H9 (cell line): Measurements from ENCODE around the gene ZNF467. TPM values are rescaled to one million over a fixed set of nuclear protein-coding genes. Genes with fewer than 3 reads are reported as not detected.

Experiments
- DNase-seq: peaks from one replicate; pipeline ENCODE4 v3.0.0-alpha.2; 2017
- H2AFZ ChIP-seq: one replicate; pipeline ENCODE4 v1.6.1; 2013; ENCODE audit warnings: mild to moderate bottlenecking, low read length, control low read depth, moderate library complexity
- H2AK5ac ChIP-seq: 2 replicates; pipeline ENCODE4 v1.6.1; 2013; ENCODE audit warnings: low read length, control low read depth, mixed read lengths; ENCODE audit not compliant: insufficient read length
- H2BK120ac ChIP-seq: one replicate; pipeline ENCODE4 v1.6.1; 2013; ENCODE audit warnings: low read depth, mild to moderate bottlenecking, low read length, control low read depth, inconsistent platforms; ENCODE audit not compliant: poor library complexity, severe bottlenecking
- H2BK12ac ChIP-seq: 2 replicates; pipeline ENCODE4 v1.6.1; 2013; ENCODE audit warnings: low read length, control low read depth, mixed read lengths, low read depth; ENCODE audit not compliant: insufficient read length
- H2BK15ac ChIP-seq: 2 replicates; pipeline ENCODE4 v1.6.1; 2013; ENCODE audit warnings: low read depth, low read length, control low read depth
- H2BK20ac ChIP-seq: one replicate; pipeline ENCODE4 v1.6.1; 2013; ENCODE audit warnings: low read depth, mild to moderate bottlenecking, low read length, control low read depth, inconsistent platforms; ENCODE audit not compliant: poor library complexity, severe bottlenecking
- H2BK5ac ChIP-seq: 2 replicates; pipeline ENCODE4 v1.6.1; 2013; ENCODE audit warnings: low read length, control low read depth, mixed read lengths; ENCODE audit not compliant: insufficient read length
- H3K14ac ChIP-seq: 2 replicates; pipeline ENCODE4 v1.6.1; 2013; ENCODE audit warnings: low read length, control low read depth; ENCODE audit not compliant: insufficient read depth
- H3K18ac ChIP-seq: 2 replicates; pipeline ENCODE4 v1.6.1; 2013; ENCODE audit warnings: low read depth, mild to moderate bottlenecking, mixed read lengths, low read length, control low read depth; ENCODE audit not compliant: insufficient read length
- H3K23ac ChIP-seq: 2 replicates; pipeline ENCODE4 v1.6.1; 2013; ENCODE audit warnings: low read length, control low read depth, mixed read lengths, low read depth; ENCODE audit not compliant: insufficient read length
- H3K23me2 ChIP-seq: 2 replicates; pipeline ENCODE4 v1.6.1; 2013; ENCODE audit warnings: low read depth, mild to moderate bottlenecking, mixed read lengths, low read length, control low read depth; ENCODE audit not compliant: insufficient read length, poor library complexity, severe bottlenecking
- H3K27ac ChIP-seq: 2 replicates; pipeline ENCODE4 v1.5.1; 2013; ENCODE audit warnings: low read length, control low read depth, mixed read lengths, low read depth; ENCODE audit not compliant: insufficient read length
- H3K27me3 ChIP-seq: 2 replicates; pipeline ENCODE4 v1.6.1; 2013; ENCODE audit warnings: low read length, control low read depth, inconsistent platforms; ENCODE audit not compliant: insufficient read depth
- H3K4ac ChIP-seq: 2 replicates; pipeline ENCODE4 v1.6.1; 2013; ENCODE audit warnings: low read depth, mild to moderate bottlenecking, control low read depth, inconsistent platforms, low read length, moderate library complexity
- H3K4me1 ChIP-seq: 2 replicates; pipeline ENCODE4 v1.6.1; 2013; ENCODE audit warnings: low read length, control low read depth, inconsistent platforms; ENCODE audit not compliant: insufficient read depth
- H3K4me2 ChIP-seq: 2 replicates; pipeline ENCODE4 v1.6.1; 2013; ENCODE audit warnings: low read length, control low read depth, mixed read lengths; ENCODE audit not compliant: insufficient read length, insufficient read depth
- H3K56ac ChIP-seq: 2 replicates; pipeline ENCODE4 v1.6.1; 2013; ENCODE audit warnings: low read depth, mild to moderate bottlenecking, mixed read lengths, low read length, control low read depth; ENCODE audit not compliant: insufficient read length
- H3K79me1 ChIP-seq: 2 replicates; pipeline ENCODE4 v1.6.1; 2013; ENCODE audit warnings: low read depth, mild to moderate bottlenecking, moderate library complexity, low read length, control low read depth, inconsistent platforms; ENCODE audit not compliant: insufficient read depth, poor library complexity, severe bottlenecking
- H3K79me2 ChIP-seq: 2 replicates; pipeline ENCODE4 v1.6.1; 2013; ENCODE audit warnings: low read length, control low read depth, inconsistent platforms; ENCODE audit not compliant: insufficient read depth
- H3K9ac ChIP-seq: 2 replicates; pipeline ENCODE4 v1.6.1; 2013; ENCODE audit warnings: low read length, control low read depth, mixed read lengths; ENCODE audit not compliant: insufficient read length; ENCODE audit errors: extremely low read depth
- H3K9me3 ChIP-seq: one replicate; pipeline ENCODE4 v1.6.1; 2013; ENCODE audit warnings: low read depth, low read length, inconsistent platforms; ENCODE audit not compliant: control insufficient read depth
- H3T11ph ChIP-seq: one replicate; pipeline ENCODE4 v1.6.1; 2013; ENCODE audit warnings: mild to moderate bottlenecking, low read length, control low read depth, inconsistent platforms
- H4K20me1 ChIP-seq: one replicate; pipeline ENCODE4 v1.6.1; 2013; ENCODE audit not compliant: control insufficient read depth, insufficient read length, insufficient read depth
- H4K5ac ChIP-seq: 2 replicates; pipeline ENCODE4 v1.6.1; 2013; ENCODE audit warnings: low read depth, mild to moderate bottlenecking, mixed read lengths, low read length, control low read depth; ENCODE audit not compliant: insufficient read length
- H4K8ac ChIP-seq: replicated peaks from 2 replicates; pipeline ENCODE4 v1.6.1; 2013; ENCODE audit warnings: low read length, control low read depth, mixed read lengths, low read depth; ENCODE audit not compliant: insufficient read length
- H4K91ac ChIP-seq: 2 replicates; pipeline ENCODE4 v1.6.1; 2013; ENCODE audit warnings: low read depth, mild to moderate bottlenecking, moderate library complexity, mixed read lengths, low read length, control low read depth; ENCODE audit not compliant: insufficient read length
- H3K27ac Mint-ChIP-seq, 3 experiments: 2 replicates in 2 of 3; 3 replicates in 1 of 3; pipeline ENCODE4 v1.8.0; 2020 to 2021; ENCODE audit warnings: mixed read lengths in 3 of 3, mild to moderate bottlenecking in 1 of 3, moderate library complexity in 1 of 3
- H3K27me3 Mint-ChIP-seq: 2 replicates; pipeline ENCODE4 v1.8.0; 2021; ENCODE audit warnings: low read depth, mild to moderate bottlenecking, moderate library complexity, mixed read lengths
- H3K36me3 Mint-ChIP-seq, 3 experiments: 2 replicates in 2 of 3; 3 replicates in 1 of 3; pipeline ENCODE4 v1.8.0; 2020 to 2021; ENCODE audit warnings: low read depth in 3 of 3, mixed read lengths in 3 of 3; ENCODE audit not compliant: insufficient read depth in 1 of 3
- H3K4me1 Mint-ChIP-seq, 2 experiments: 2 replicates each; pipeline ENCODE4 v1.8.0; 2020; ENCODE audit warnings: mixed read lengths in 2 of 2
- H3K4me3 Mint-ChIP-seq, 2 experiments: 2 replicates in 1 of 2; 3 replicates in 1 of 2; pipeline ENCODE4 v1.8.0; 2020 to 2021; ENCODE audit warnings: mild to moderate bottlenecking in 2 of 2, mixed read lengths in 2 of 2, moderate library complexity in 1 of 2
- H3K9me3 Mint-ChIP-seq, 2 experiments: 2 replicates in 1 of 2; 3 replicates in 1 of 2; pipeline ENCODE4 v1.8.0; 2020; ENCODE audit warnings: mild to moderate bottlenecking in 2 of 2, mixed read lengths in 2 of 2, moderate library complexity in 1 of 2
- WGBS: extraction: QIAGEN DNeasy Blood & Tissue Kit; methylation state at CpG from one replicate; pipeline ENCODE4 v1.1.7; 2013; ENCODE audit warnings: missing lambda C conversion rate, low lambda C conversion rate, mixed read lengths; ENCODE audit not compliant: insufficient read length; ENCODE audit errors: extremely low coverage; 5-methylcytosine and 5-hydroxymethylcytosine counted together
- total RNA-seq: library from RNA; stranded (reverse); gene quantifications from 2 replicates; pipeline ENCODE4 v1.2.1, GENCODE V29; 2021
- TF ChIP-seq, protein P1 (sequence below): fragments of 200-600 bp; sonication (generic); conservative IDR thresholded peaks from 3 replicates; pipeline ENCODE4 v1.8.0; 2021; ENCODE audit warnings: antibody characterized with exemption, mild to moderate bottlenecking

ZNF467 gene
- total RNA-seq, 1 experiment from 2014 or later: 0.31 TPM

DNA sequence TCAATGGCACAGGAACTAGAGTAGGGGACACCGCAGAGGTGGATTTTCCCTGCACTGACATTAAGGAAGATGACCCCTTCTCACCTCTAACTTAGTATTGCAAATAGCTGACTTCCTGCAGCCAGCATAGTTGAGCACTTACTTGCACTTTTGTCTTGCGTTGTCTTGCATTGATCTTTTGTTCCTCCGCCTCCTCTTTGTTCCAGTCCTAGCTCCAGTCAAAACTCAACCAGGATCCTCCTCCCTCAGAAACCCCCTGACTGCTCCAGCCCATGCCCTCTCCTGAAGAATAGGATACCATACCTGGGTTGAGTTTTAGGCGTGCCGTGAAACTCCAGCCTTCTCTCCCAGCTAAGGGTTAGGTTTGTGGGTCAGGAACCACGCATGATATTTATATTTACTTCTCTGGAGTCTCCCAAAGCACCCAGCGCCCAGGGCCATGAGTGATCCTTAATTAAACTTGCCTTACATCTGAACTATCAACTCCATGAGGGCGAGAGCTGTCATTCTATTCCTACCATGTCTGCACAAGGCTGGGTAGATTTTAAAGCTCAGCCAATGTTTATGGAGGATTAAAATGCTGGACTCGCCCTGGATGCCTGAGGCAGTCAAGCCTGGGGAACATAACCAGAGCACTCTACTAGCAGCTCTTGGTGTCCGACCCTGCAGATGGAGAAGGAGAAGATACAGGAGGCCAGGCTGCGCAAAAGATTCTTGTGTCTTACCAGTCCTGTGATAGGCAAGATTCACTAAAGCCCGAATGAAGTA, 14.1 kb downstream of the ZNF467 start:
- Histone ChIP-seq H2AK5ac (no peak overlapping the region), H3K23me2 (no peaks in the 10 kb centered on the region), H3K27me3 (peaks cover 23% of the 10 kb centered on the region), H4K8ac (no peak overlapping the region), H2BK20ac (no peak overlapping the region), H3K27ac (no peak overlapping the region), H2BK15ac (no peak overlapping the region), H3K4me1 (peaks cover 2% of the 10 kb centered on the region; the same call in 1 of the 2 replicates), H3K4me2 (no peak overlapping the region), H3K14ac (no peak overlapping the region), H4K91ac (no peak overlapping the region), H3K9ac (no peak overlapping the region), H4K5ac (no peak overlapping the region), H3K23ac (no peak overlapping the region), H3K79me2 (no peaks in the 10 kb centered on the region), H2BK12ac (no peak overlapping the region), H3K56ac (no peak overlapping the region), H2BK5ac (no peak overlapping the region), H2BK120ac (no peak overlapping the region), H2AFZ (no peak overlapping the region), H3K18ac (no peak overlapping the region), H4K20me1 (no peaks in the 10 kb centered on the region), H3T11ph (no peak overlapping the region), H3K4ac (no peak overlapping the region), H3K9me3 (no peaks in the 10 kb centered on the region), H3K79me1 (no peaks in the 10 kb centered on the region)
- TF ChIP-seq, protein P1, sequence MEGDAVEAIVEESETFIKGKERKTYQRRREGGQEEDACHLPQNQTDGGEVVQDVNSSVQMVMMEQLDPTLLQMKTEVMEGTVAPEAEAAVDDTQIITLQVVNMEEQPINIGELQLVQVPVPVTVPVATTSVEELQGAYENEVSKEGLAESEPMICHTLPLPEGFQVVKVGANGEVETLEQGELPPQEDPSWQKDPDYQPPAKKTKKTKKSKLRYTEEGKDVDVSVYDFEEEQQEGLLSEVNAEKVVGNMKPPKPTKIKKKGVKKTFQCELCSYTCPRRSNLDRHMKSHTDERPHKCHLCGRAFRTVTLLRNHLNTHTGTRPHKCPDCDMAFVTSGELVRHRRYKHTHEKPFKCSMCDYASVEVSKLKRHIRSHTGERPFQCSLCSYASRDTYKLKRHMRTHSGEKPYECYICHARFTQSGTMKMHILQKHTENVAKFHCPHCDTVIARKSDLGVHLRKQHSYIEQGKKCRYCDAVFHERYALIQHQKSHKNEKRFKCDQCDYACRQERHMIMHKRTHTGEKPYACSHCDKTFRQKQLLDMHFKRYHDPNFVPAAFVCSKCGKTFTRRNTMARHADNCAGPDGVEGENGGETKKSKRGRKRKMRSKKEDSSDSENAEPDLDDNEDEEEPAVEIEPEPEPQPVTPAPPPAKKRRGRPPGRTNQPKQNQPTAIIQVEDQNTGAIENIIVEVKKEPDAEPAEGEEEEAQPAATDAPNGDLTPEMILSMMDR: no peak
- H3K9me3 Mint-ChIP-seq: no peaks in the 10 kb centered on the region; a peak in 1 of 5 replicates
- no peak for DNase-seq
- no peak overlapping the region for H3K27ac Mint-ChIP-seq
- whole genome bisulfite sequencing: no CpG with 5 or more reads among the region's 12 CpGs
- peaks cover 85% of the 10 kb centered on the region for H3K27me3 Mint-ChIP-seq
- H3K4me1 Mint-ChIP-seq: peaks cover 5 to 13% of the 10 kb centered on the region in 2 experiments
- no peak overlapping the region for H3K4me3 Mint-ChIP-seq
- H3K36me3 Mint-ChIP-seq: no peaks in the 10 kb centered on the region
